ENCODE data around the gene ZCCHC12.

DNA sequence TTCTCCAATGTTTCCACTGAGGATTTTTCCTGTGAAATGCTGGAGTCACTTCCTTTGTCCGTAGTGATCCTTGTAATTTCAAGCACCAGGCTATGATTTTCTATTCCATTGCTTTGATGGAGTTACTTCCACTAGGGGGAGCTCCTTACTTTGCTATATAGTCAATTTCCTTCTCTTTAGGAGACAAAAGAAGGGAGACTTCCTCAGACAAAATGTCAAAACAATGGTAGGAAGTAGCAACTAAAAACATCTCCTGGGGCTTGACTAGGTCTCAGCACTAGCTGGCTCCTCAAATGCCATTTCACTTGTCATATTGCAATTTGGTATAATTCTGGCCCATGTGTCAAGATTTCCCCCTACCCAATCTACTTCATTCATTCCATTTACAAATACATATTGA lies 24.1 kb downstream of the ZCCHC12 start:
- no peak for TF ChIP-seq POLR2A (IDR thresholded peaks at IDR 0.05; ENCODE audit: low read length)
- TF ChIP-seq GATA1 (IDR thresholded peaks at IDR 0.05; ENCODE audit: low read depth, low read length): no peak

Data from erythroblast (primary cell).